Endometrial microvascular endothelial cells (primary cell): ENCODE data around the gene NPL. TPM values are rescaled to one million over a fixed set of nuclear protein-coding genes. Genes with fewer than 3 reads are reported as not detected.

Experiments used
- in situ Hi-C: cut with HindIII; loops from 2 replicates; pipeline ENCODE4 v1.10.0; 2017; ENCODE audit warnings: low sequenced_read_pairs, low pct_unique_long_range_greater_than_20kb; ENCODE audit errors: inconsistent ontology term
- total RNA-seq: library from RNA; depleted of rRNA; stranded (reverse); fragments of >200 nt; gene quantifications from one replicate; pipeline ENCODE4 v1.2.3, GENCODE V29; 2015; ENCODE audit errors: inconsistent ontology term

NPL gene
- total RNA-seq, 1 donor from 2014 or later, result 0.93 TPM

DNA sequence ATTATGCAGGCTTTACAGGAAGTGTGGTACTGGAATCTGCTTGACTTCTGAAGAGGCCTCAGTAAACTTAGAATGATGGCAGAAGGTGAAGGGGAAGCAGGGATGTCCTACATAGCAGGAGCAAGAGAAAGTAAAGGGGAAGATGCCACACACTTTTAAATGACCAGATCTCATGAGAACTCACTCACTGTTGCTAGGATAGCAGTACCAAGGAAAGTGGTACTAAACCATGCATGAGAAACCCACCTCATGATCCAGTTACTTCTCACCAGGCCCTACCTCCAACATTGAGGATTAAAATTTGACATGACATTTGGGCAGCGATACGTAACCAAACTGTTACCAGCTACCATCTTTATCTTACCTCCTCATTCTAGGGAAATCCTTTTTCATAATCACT is 59.2 kb downstream of the NPL start:
- in situ Hi-C loops, result no loop called here

DNA sequence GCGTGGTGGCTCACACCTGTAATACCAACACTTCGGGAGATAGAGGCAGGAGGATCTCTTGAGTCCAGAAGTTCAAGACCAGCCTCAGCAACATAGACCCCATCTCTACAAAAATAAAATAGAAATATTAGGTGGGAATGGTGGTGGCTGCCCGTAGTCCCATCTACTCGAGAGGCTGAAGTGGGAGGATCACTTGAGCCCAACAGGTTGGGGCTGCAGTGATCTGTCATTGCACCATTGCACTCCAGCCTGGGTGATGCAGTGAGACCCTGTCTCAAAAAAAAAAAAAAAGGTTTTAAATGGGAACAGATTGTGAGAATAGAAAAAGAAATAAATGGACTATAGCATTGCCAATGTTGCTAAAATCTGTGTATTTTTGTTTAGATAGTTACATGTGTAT is 60.7 kb downstream of the NPL start:
- in situ Hi-C loops, result no loop called here

DNA sequence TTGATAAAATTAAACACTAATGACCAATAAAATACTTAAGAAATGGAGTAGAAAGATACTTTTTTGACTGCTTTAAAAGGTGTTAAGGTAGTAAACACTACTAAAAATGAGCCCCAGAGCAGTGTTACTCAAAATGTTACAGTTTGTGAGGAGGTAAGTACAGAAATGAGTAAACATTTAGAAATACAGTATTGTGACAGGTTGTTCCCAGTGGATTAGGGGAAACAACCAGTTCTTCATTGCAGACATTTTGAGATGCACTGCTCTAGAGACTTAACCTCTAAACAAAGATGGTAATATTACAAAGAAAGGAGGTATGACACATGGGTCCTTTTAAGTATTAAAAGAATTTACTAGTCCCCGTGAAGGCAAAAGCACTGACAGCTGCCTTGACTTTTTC is 62.3 kb downstream of the NPL start:
- in situ Hi-C loops, result no loop called here

DNA sequence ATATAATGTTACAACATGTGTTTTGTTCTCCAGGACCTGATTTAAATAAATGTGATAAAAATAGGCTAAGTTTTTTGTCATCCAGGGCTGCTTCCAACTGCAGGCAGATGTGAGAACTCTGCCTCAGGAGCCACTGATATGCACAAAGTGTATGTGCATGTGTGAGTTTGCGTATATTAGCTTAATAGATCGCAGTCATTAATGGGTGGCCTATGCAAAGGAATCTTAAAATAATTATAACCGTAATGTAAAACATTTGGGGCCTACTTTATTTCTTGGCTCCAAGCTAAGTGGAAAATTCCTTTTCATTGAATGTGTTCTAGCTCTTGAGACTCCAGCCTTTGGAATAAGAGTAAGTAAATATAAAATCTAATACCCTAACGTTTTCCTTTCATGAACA is 66.3 kb downstream of the NPL start:
- in situ Hi-C loops, result no loop called here

DNA sequence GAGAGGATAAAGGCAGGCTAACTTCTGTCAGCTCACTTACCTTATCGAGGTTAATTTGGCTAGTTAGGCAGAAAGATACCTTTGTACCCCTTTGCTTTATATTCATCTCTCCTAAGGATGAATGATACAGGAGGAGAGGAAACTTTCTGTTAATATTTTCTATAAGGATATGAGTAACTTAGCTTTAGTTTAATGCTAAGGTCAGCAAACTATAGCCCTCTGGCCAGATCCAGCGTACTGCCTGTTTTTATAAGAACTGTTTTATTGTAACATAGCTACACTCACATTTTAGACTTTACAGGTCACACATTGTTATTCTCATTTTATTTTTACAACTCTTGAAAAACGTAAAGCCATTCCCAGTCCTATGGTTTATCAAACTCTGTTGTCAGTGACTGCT is 67.6 kb downstream of the NPL start:
- in situ Hi-C loops, result no loop called here

DNA sequence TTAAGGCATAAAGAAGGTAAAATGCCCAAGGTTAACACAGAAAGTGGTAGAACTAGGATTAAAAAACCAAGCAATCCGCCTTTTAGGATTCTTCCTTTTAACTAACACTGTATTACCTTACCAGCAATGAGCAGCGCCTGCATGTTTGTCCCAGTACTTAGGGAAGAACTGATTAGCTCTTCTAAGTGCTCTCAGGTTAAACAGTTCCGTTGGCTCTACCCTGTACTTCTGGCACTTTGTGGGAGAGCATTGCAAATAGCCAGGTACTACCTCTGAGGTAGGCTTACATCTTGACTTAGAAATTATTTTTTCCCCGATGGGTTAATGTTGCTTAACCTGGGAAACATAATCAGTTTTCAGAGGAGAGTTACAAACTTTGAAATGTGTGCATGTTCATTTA is 71.1 kb downstream of the NPL start:
- in situ Hi-C loops, result no loop called here

DNA sequence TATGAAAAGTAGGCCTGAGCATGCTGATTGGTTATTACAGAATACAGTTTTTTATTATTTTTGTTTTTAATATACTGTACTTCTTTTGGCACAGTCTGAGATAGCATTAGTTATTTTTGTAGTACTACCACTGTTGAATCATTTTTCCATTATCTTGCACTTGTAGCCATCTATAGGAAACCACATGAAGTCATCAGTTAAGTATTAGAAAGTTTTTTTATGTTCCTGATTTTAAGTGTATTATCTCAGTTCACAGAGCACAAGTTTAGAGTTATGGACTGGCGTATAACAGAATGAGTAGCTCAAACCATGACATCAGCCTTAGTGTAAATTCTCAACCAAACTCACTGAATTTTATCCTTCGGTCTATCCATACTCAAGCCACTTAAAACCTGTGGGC is 72.4 kb downstream of the NPL start:
- in situ Hi-C loops, result no loop called here

DNA sequence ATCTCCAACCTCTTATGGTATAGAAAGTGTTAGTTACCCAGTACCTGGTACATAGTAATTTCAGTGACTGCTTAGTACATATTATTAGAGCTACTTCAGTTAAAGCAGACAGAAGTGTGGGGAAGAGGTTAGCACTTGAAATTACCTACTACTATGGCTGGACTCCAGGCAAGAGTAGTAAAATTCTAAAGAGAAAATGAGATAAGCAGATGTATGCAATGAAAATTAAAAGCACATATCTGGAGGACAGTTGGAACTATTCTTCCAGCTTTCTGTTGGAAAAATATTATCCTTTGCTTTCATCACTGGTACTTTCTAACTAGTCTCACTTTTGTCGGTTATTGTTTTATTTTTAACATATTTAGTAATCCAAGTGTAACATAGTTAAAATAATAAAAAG is 73.3 kb downstream of the NPL start:
- in situ Hi-C loops, result no loop called here

DNA sequence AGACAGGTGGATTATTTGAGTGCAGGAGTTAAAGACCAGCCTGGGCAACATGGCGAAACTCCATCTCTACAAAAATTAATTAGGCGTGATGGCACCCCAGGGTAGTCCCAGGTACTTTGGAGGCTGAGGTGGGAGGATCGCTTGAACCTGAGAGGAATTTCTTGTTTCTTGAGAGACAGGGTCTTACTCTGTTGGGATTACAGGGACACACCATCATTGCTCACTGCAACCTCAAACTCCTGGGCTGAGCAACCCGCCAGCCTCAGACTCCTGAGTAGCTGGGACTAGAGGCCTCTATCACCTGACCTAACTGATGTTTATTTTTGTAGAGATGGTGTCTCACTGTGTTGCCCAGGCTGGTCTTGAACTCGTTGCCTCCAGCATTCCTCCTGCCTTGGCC is 74.4 kb downstream of the NPL start:
- in situ Hi-C loops, result no loop called here

DNA sequence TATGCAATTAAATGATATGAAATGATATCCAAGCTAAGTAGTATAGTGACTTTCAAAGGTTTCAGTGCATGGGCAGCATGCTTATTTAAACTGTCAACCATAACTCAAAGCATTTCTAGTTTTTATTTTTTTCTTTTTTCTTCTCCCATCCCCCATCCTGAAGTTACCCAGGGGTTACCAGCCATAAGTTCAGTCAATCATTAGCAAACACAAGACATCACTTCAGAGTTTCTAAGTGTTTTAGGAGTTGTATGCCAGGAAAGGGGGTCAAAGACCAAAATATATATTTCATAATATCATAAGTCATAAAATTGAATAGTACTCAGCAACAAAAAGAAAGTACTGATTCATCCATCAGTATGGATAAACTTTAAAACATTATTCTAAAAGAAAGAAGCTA is 78.3 kb downstream of the NPL start:
- in situ Hi-C loops, result no loop called here

DNA sequence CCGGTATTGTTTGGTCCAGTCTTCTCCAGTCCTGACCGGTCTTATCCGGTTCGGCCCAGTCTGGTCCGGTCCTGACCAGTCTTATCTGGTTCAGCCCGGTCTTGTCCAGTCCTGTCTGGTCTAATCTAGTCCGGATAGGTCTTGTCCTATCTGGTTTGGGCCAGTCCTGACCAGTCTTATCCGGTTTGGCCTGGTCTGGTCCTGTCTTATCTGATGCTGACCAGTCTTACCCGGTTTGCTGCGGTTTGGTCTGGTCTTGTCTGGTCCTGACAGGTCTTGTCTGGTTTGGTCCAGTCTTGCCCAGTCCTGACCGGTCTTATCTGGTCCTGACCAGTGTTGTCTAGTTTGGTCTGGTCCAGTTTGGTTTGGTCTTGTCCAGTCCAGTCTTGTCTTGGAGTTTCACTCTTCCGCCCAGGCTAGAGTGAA is 79.7 kb downstream of the NPL start:
- in situ Hi-C loops, result no loop called here

DNA sequence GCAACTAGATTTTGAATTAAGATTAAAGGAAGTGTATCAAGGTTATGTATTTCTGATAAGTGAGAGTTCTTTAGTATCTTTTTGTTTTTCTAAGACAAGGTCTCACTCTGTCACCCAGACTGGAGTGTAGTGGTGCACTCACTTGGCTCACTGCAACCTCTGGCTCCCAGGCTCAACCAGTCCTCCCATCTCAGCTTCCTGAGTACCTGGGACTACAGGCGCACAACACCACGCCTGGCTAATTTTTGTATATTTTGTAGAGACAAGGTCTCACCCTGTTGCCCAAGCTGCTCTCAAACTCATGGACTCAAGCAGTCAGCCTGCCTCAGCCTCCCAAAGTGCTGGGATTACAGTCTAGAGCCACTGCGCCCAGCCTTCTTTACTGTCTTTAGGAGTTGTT is 83.3 kb downstream of the NPL start:
- in situ Hi-C loops, result no loop called here

DNA sequence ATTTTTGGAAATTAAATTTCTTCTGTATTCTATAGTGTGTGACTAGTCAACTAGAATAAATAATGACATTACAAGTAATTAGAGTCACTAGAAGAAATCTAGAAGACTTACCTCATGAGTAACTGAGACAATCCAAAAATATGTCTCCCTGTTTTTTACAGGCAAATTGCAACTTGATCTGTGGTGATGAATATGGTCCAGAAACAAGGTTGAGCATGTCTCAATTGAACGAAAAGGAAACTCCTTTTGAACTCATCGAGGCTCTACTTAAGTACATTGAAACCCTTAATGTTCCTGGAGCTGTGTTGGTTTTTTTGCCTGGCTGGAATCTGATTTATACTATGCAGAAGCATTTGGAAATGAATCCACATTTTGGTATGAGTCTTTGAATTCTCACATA is 86.3 kb downstream of the NPL start:
- in situ Hi-C loops, result no loop called here

DNA sequence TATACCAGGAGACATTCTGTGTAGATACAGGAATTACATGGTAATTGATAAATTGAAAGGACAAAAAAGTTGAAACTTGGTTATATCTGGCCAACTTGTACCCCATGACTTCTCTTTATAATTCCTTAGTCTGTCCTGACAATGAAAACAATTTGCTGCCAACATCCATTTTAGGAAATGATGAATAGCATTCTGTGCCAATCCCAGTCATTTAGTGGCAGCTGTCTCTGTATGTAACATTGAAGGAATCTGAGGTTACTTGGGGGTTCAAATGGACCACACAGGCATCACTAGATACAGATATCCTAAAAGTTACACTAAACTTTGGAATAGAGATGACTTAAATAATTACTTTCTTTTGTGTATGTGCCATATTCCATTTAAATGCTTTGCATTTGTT is 87.8 kb downstream of the NPL start:
- in situ Hi-C loops, result no loop called here

DNA sequence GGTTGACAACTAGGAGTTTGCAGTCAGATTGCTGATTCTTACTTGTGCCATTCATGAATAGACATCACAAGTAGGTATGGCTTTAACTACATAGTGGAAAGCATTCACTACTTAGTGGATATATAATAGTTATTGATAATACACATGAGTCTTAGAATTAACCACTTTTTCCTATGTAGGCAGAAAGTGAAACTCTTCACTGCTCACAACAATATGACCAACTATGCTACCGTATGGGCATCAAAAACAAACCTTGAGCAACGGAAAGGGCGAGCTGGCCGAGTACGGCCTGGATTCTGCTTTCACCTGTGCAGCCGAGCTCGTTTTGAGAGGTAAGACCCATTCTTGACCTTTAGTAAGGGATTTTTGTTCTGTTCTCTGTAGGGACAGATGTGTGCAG is 88.3 kb downstream of the NPL start:
- in situ Hi-C loops, result no loop called here

Other genes with a start within 250 kb of the NPL start
- 2.6 TPM for gene RNASEL, start 200.5 kb upstream of the NPL start, total RNA-seq
- not detected for gene RGS16, start 185.4 kb upstream of the NPL start, total RNA-seq
- not detected for gene RGS8, start 105.2 kb upstream of the NPL start, total RNA-seq
- gene DHX9, start 49.6 kb downstream of the NPL start, total RNA-seq, result 157 TPM
- not detected for gene SHCBP1L, start 163.4 kb downstream of the NPL start, total RNA-seq
- 269 TPM for gene LAMC1, start 233.6 kb downstream of the NPL start, total RNA-seq